Thoracic aorta (tissue), 2 donors: ENCODE data around the gene KLK11. TPM values are rescaled to one million over a fixed set of nuclear protein-coding genes. Genes with fewer than 3 reads are reported as not detected.

Source experiments
- ATAC-seq: fragments of 150-250 bp; one replicate; pipeline ENCODE4 v1.8.0; 2017; ENCODE audit warnings: low read depth; ENCODE audit not compliant: insufficient number of reproducible peaks, low FRiP score
- DNase-seq: peaks from one replicate; pipeline ENCODE4 v3.0.0-alpha.2; 2020; ENCODE audit warnings: low spot score
- H3K27ac ChIP-seq, 2 donors: fragments of 200-600 bp; sonication (generic); 1 replicate in 1 of 2; 2 replicates in 1 of 2; pipeline ENCODE4 v1.5.1; 2016; ENCODE audit warnings: mild to moderate bottlenecking in 2 of 2, moderate library complexity in 2 of 2
- H3K27me3 ChIP-seq: fragments of 200-600 bp; sonication (generic); replicated peaks from 2 replicates; pipeline ENCODE4 v1.6.0; 2016; ENCODE audit warnings: mild to moderate bottlenecking; ENCODE audit not compliant: insufficient read depth
- H3K36me3 ChIP-seq: fragments of 200-600 bp; sonication (generic); one replicate; pipeline ENCODE4 v1.5.1; 2016
- H3K4me1 ChIP-seq, 2 donors: fragments of 200-600 bp; sonication (generic); 1 replicate in 1 of 2; 2 replicates in 1 of 2; pipeline versions ENCODE4 v1.5.1 to v1.6.0; 2016; ENCODE audit warnings: low read depth in 2 of 2, mild to moderate bottlenecking in 1 of 2; ENCODE audit not compliant: control insufficient read depth in 1 of 2
- H3K4me3 ChIP-seq: fragments of 200-600 bp; sonication (generic); 2 replicates; pipeline ENCODE4 v1.5.1; 2016; ENCODE audit warnings: mild to moderate bottlenecking
- H3K9me3 ChIP-seq: fragments of 200-600 bp; sonication (generic); 2 replicates; pipeline ENCODE4 v1.5.1; 2016
- total RNA-seq, 2 donors: library from RNA; depleted of rRNA; stranded (reverse); fragments of >200 nt; gene quantifications; one replicate each; pipeline versions ENCODE4 v1.1.0 to v1.2.3, GENCODE V29; 2016
- TF ChIP-seq, protein P1 (sequence below): fragments of 200-600 bp; sonication (generic); IDR thresholded peaks from one replicate; pipeline ENCODE4 v1.5.1; 2019; ENCODE audit warnings: antibody characterized with exemption

KLK11 gene
- total RNA-seq, 2 donors from 2014 or later = 0.85 TPM; not detected in 1

DNA sequence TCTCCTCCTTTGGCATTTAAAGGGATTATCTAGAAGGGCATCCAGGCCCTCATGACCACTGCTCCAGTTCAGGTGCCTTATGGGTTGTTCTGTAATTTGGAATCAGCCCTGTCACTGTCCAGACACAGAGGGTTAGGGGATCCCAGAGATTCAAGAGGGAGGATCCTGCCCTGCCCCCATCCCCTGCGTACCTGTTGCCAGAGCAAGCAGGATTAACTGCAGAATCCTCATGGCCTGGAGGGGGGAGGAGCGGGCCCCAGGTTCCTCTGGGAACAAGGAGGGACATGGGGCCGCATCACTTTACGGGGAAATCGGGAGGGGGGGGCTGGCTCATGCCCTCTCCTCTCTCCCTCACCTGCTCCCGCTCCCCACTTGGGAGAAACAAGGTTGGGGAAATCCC lies 1.0 kb downstream of the KLK11 start:
- no peak overlapping the region for H3K27ac ChIP-seq
- H3K27me3 ChIP-seq = no peaks in the 10 kb centered on the region
- H3K4me3 ChIP-seq = no peak overlapping the region
- no peak for DNase-seq
- H3K36me3 ChIP-seq = no peaks in the 10 kb centered on the region
- TF ChIP-seq, protein P1, sequence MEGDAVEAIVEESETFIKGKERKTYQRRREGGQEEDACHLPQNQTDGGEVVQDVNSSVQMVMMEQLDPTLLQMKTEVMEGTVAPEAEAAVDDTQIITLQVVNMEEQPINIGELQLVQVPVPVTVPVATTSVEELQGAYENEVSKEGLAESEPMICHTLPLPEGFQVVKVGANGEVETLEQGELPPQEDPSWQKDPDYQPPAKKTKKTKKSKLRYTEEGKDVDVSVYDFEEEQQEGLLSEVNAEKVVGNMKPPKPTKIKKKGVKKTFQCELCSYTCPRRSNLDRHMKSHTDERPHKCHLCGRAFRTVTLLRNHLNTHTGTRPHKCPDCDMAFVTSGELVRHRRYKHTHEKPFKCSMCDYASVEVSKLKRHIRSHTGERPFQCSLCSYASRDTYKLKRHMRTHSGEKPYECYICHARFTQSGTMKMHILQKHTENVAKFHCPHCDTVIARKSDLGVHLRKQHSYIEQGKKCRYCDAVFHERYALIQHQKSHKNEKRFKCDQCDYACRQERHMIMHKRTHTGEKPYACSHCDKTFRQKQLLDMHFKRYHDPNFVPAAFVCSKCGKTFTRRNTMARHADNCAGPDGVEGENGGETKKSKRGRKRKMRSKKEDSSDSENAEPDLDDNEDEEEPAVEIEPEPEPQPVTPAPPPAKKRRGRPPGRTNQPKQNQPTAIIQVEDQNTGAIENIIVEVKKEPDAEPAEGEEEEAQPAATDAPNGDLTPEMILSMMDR = no peak
- no peaks in the 10 kb centered on the region for H3K9me3 ChIP-seq
- ATAC-seq = no peak
- no peaks in the 10 kb centered on the region for H3K4me1 ChIP-seq

DNA sequence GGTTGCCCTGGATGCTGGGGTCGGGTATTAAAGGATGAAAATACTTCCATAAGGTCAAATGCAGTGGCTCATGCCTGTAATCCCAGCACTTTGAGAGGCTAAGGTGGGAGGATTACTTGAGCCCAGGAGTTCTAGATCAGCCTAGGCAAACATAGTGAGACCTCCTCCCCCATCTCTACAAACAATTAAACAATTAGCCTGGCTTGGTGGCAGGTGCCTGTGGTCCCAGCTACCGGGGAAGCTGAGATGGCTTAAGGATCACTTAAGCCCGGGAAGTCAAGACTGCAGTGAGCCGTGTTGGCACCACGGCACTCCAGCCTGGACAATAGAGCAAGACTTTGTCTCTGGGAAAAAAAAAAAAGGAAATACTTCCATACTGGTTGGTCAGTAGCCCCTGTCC lies 1.5 kb downstream of the KLK11 start:
- Histone ChIP-seq H3K36me3 (no peaks in the 10 kb centered on the region), H3K9me3 (no peaks in the 10 kb centered on the region), H3K4me3 (no peak overlapping the region), H3K27ac (no peak overlapping the region), H3K4me1 (no peaks in the 10 kb centered on the region), H3K27me3 (no peaks in the 10 kb centered on the region)
- TF ChIP-seq, protein P1 = no peak
- no peak for ATAC-seq
- DNase-seq = no peak

DNA sequence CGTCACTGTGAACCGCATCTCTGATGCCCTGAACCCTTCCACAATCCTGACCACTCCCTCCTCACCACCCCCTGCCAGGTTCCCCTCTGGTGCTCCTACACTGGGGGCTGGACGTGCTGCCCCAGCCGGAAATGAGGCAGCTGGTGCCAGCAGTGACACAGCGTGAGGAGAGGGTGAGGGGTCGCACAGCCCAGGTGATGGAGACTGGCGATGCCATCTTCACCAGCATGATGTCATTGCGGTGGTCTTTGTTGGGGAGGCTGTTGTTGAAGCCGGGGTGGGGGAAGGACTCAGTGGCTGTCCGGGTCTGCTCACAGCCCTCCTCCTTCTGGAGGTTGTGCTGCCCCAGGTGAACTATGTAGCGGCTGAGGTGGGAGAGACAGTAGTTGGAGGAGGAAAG lies 2.5 kb downstream of the KLK11 start:
- TF ChIP-seq, protein P1 = no peak
- Histone ChIP-seq H3K36me3 (no peaks in the 10 kb centered on the region), H3K4me3 (no peak overlapping the region), H3K4me1 (peaks cover 0 to 4% of the 10 kb centered on the region in 2 donors), H3K27ac (no peak overlapping the region), H3K27me3 (no peaks in the 10 kb centered on the region), H3K9me3 (no peaks in the 10 kb centered on the region)
- DNase-seq (no peak), ATAC-seq (no peak)

DNA sequence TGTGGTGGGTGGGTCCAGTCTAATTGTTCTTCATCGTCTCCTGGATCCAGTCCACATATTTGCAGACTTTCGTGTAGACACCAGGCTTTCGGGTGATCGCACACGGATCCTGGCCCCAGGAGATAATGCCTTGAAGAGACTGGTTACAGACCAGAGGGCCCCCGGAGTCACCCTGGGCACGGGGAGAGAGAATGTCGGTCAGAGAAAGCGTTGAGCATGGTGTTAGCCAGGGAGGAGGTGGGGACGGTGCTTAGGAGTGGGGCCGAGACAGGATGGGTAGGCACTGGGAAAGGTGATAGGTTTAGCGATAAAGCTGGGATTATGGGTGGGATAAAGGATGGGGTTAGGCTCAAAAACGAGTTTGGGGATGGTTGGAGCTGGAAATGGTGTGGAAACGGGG lies 3.9 kb downstream of the KLK11 start:
- peaks cover 0 to 8% of the 10 kb centered on the region in 2 donors for H3K4me1 ChIP-seq
- no peaks in the 10 kb centered on the region for H3K36me3 ChIP-seq
- no peak for DNase-seq
- no peak overlapping the region for H3K4me3 ChIP-seq
- no peak overlapping the region for H3K27ac ChIP-seq
- TF ChIP-seq, protein P1 = no peak
- no peak for ATAC-seq
- H3K9me3 ChIP-seq = no peaks in the 10 kb centered on the region
- no peaks in the 10 kb centered on the region for H3K27me3 ChIP-seq

DNA sequence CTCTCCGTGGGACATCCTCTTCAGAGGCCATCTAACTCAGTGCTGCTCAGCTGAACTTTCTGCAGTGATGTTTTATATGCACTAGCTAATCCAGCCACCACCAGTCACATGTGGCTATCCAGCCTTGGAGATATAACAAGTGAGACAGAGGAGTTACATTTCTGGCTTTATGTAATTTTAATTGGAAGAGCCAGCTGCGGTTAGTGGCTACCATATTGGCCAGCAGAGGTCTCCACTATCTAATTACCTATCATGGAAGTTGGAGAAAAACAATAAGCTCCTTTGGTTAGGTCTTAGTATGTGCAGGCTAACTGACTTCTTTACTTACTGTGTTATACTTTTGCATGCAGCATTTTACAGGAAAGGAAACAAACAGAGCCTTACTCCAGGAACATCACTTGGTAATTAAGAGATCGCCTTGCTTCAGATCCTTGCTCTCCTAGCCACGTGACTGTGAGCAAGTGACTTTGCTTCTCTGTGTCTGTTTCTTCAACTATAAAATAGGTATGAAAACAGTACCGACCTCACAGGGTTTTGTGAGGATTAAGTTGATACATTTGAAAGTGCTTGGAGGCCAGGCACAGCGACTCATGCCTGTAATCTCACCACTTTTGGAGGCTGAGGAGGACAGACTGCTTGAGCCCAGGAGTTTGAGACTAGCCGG lies 5.3 kb downstream of the KLK11 start:
- ATAC-seq = no peak
- no peak for DNase-seq
- Histone ChIP-seq H3K27ac (no peak overlapping the region), H3K9me3 (no peaks in the 10 kb centered on the region), H3K36me3 (no peaks in the 10 kb centered on the region), H3K4me1 (peaks cover 5 to 8% of the 10 kb centered on the region in 2 donors), H3K27me3 (no peaks in the 10 kb centered on the region), H3K4me3 (no peak overlapping the region)
- TF ChIP-seq, protein P1 = no peak
